IMR-90 (cell line): ENCODE results near the gene DENND2C. TPM values are rescaled to one million over a fixed set of nuclear protein-coding genes. Genes with fewer than 3 reads are reported as not detected.

Experiments used
- ATAC-seq: fragments of 200-7000 bp; cut with Tn5 transposase; 2 replicates; pipeline ENCODE4 v1.9.1; 2020; ENCODE audit warnings: low read depth, mild to moderate bottlenecking, moderate library complexity
- BruUV-seq: library from RNA; stranded (reverse); fragments of 400-500 nt; replicated peaks from 2 replicates; lab custom pipeline; 2021; lab: Mats Ljungman, UMichigan
- CTCF ChIA-PET: fragments of 300-600 bp; formaldehyde crosslinking; extraction: SDS; loops from one replicate; lab custom pipeline; 2021; ENCODE audit warnings: antibody characterized with exemption; lab: Yijun Ruan, JAX
- POLR2A ChIA-PET: fragments of 300-600 bp; sonication (Branson Sonifier 250); formaldehyde crosslinking; loops from one replicate; lab custom pipeline; 2022; ENCODE audit warnings: antibody characterized with exemption; ENCODE audit not compliant: unreplicated experiment; lab: Charles Lee
- DNase-seq: peaks from one replicate; pipeline ENCODE4 v3.0.0; 2013
- H2AFZ ChIP-seq: replicated peaks from 2 replicates; pipeline ENCODE3; 2013; ENCODE audit warnings: low read length, mild to moderate bottlenecking; ENCODE audit not compliant: poor library complexity
- H2AK5ac ChIP-seq: 2 replicates; pipeline ENCODE4 v1.6.1; 2013; ENCODE audit warnings: low read depth, low read length, inconsistent platforms
- H2AK9ac ChIP-seq: replicated peaks from 2 replicates; pipeline ENCODE3; 2013; ENCODE audit warnings: mild to moderate bottlenecking, low read depth, low read length, moderate library complexity; ENCODE audit not compliant: poor library complexity
- H2BK120ac ChIP-seq: 2 replicates; pipeline ENCODE4 v1.6.1; 2013; ENCODE audit warnings: low read depth, low read length, inconsistent platforms
- H2BK15ac ChIP-seq: 3 replicates; pipeline ENCODE4 v1.6.1; 2013; ENCODE audit warnings: low read depth, low read length, inconsistent platforms
- H2BK20ac ChIP-seq: 2 replicates; pipeline ENCODE4 v1.6.1; 2013; ENCODE audit warnings: low read depth, mild to moderate bottlenecking, inconsistent platforms, low read length, moderate library complexity
- H2BK5ac ChIP-seq: 2 replicates; pipeline ENCODE4 v1.6.1; 2013; ENCODE audit warnings: mild to moderate bottlenecking, low read depth, low read length, inconsistent platforms; ENCODE audit not compliant: poor library complexity, severe bottlenecking
- H3K14ac ChIP-seq: replicated peaks from 2 replicates; pipeline ENCODE4 v1.6.1; 2013; ENCODE audit warnings: low read depth, low read length, inconsistent platforms
- H3K18ac ChIP-seq: 2 replicates; pipeline ENCODE4 v1.6.1; 2013; ENCODE audit warnings: low read depth, low read length, control low read depth
- H3K23ac ChIP-seq: 2 replicates; pipeline ENCODE4 v1.6.1; 2013; ENCODE audit warnings: low read depth, low read length, inconsistent platforms
- H3K27ac ChIP-seq: 2 replicates; pipeline ENCODE4 v1.5.1; 2013; ENCODE audit warnings: mild to moderate bottlenecking, control low read depth, low read length; ENCODE audit not compliant: insufficient read depth
- H3K27me3 ChIP-seq: 2 replicates; pipeline ENCODE4 v1.6.1; 2013; ENCODE audit warnings: low read length; ENCODE audit not compliant: control insufficient read depth, insufficient read depth
- H3K36me3 ChIP-seq: 2 replicates; pipeline ENCODE4 v1.6.1; 2013; ENCODE audit warnings: low read length, mixed read lengths; ENCODE audit not compliant: control insufficient read depth, insufficient read depth
- H3K4ac ChIP-seq: 2 replicates; pipeline ENCODE4 v1.6.1; 2013; ENCODE audit warnings: low read depth, low read length, inconsistent platforms
- H3K4me1 ChIP-seq: 2 replicates; pipeline ENCODE4 v1.6.1; 2013; ENCODE audit warnings: low read length, mixed read lengths; ENCODE audit not compliant: control insufficient read depth, insufficient read depth
- H3K4me2 ChIP-seq: 2 replicates; pipeline ENCODE4 v1.6.1; 2013; ENCODE audit warnings: low read depth, mild to moderate bottlenecking, control low read depth, low read length, moderate library complexity
- H3K4me3 ChIP-seq: 2 replicates; pipeline ENCODE4 v1.5.1; 2013; ENCODE audit warnings: low read depth, mild to moderate bottlenecking, control low read depth, low read length, moderate library complexity; ENCODE audit not compliant: insufficient read depth
- H3K56ac ChIP-seq: 2 replicates; pipeline ENCODE4 v1.6.1; 2013; ENCODE audit warnings: low read length, inconsistent platforms; ENCODE audit not compliant: insufficient read depth; ENCODE audit errors: extremely low read depth
- H3K79me1 ChIP-seq, 2 experiments: 2 replicates each; pipeline ENCODE4 v1.6.1; 2013; ENCODE audit warnings: low read length in 2 of 2, inconsistent platforms in 1 of 2, low read depth in 1 of 2
- H3K9ac ChIP-seq: 2 replicates; pipeline ENCODE4 v1.6.1; 2013; ENCODE audit warnings: low read depth, low read length, control low read depth
- H3K9me1 ChIP-seq: 2 replicates; pipeline ENCODE4 v1.6.1; 2013; ENCODE audit warnings: low read length, inconsistent platforms; ENCODE audit not compliant: insufficient read depth
- H3K9me3 ChIP-seq: 2 replicates; pipeline ENCODE4 v1.6.1; 2013; ENCODE audit warnings: low read length; ENCODE audit not compliant: control insufficient read depth, insufficient read depth
- H4K20me1 ChIP-seq: 2 replicates; pipeline ENCODE4 v1.6.1; 2013; ENCODE audit warnings: low read length, inconsistent platforms; ENCODE audit not compliant: insufficient read depth
- H4K5ac ChIP-seq: 2 replicates; pipeline ENCODE4 v1.6.1; 2013; ENCODE audit warnings: mild to moderate bottlenecking, low read depth, low read length, control low read depth
- H4K8ac ChIP-seq, 2 experiments: 2 replicates each; pipeline ENCODE4 v1.6.1; 2013; ENCODE audit warnings: low read depth in 2 of 2, low read length in 2 of 2, control low read depth in 1 of 2, inconsistent platforms in 1 of 2
- H4K91ac ChIP-seq: 2 replicates; pipeline ENCODE4 v1.6.1; 2013; ENCODE audit warnings: low read depth, low read length, inconsistent platforms; ENCODE audit not compliant: insufficient read depth
- BHLHE40 ChIP-seq: fragments of 150-350 bp; IDR thresholded peaks from 2 replicates; pipeline ENCODE4 v1.6.1; 2016; ENCODE audit warnings: mild to moderate bottlenecking, low read depth, low read length
- CEBPB ChIP-seq: IDR thresholded peaks from 2 replicates; pipeline ENCODE4 v1.6.1; 2012; ENCODE audit warnings: low read depth, low read length, improper control_type of control experiment
- CHD1 ChIP-seq: IDR thresholded peaks from 2 replicates; pipeline ENCODE4 v1.6.1; 2012; ENCODE audit warnings: low read depth, low read length, improper control_type of control experiment
- CTCF ChIP-seq: conservative IDR thresholded peaks from 2 replicates; pipeline ENCODE4 v1.5.1; 2012; ENCODE audit warnings: mild to moderate bottlenecking, low read depth, low read length, improper control_type of control experiment
- ELK1 ChIP-seq: fragments of 150-350 bp; IDR thresholded peaks from 2 replicates; pipeline ENCODE4 v1.6.1; 2016; ENCODE audit warnings: low read depth, mild to moderate bottlenecking, low read length, moderate library complexity, borderline replicate concordance
- FOS ChIP-seq: fragments of 150-350 bp; IDR thresholded peaks from 2 replicates; pipeline ENCODE4 v1.6.1; 2016; ENCODE audit warnings: low read depth, low read length
- MAFK ChIP-seq: IDR thresholded peaks from 2 replicates; pipeline ENCODE4 v1.6.1; 2012; ENCODE audit warnings: low read depth, low read length, improper control_type of control experiment
- MAZ ChIP-seq: IDR thresholded peaks from 2 replicates; pipeline ENCODE4 v1.6.1; 2012; ENCODE audit warnings: low read depth, mild to moderate bottlenecking, low read length, improper control_type of control experiment, moderate library complexity, borderline replicate concordance
- NFE2L2 ChIP-seq: fragments of 150-350 bp; IDR thresholded peaks from 2 replicates; pipeline ENCODE4 v1.6.1; 2016; ENCODE audit warnings: low read depth, mild to moderate bottlenecking, low read length
- POLR2A ChIP-seq: IDR thresholded peaks from 2 replicates; pipeline ENCODE4 v1.6.1; 2012; ENCODE audit warnings: mild to moderate bottlenecking, low read depth, low read length
- RAD21 ChIP-seq: IDR thresholded peaks from 2 replicates; pipeline ENCODE4 v1.6.1; 2012; ENCODE audit warnings: low read length, improper control_type of control experiment
- RCOR1 ChIP-seq: IDR thresholded peaks from 2 replicates; pipeline ENCODE4 v1.6.1; 2012; ENCODE audit warnings: mild to moderate bottlenecking, low read length, improper control_type of control experiment; ENCODE audit not compliant: insufficient replicate concordance
- RFX5 ChIP-seq: IDR thresholded peaks from 2 replicates; pipeline ENCODE4 v1.8.0; 2012; ENCODE audit warnings: low read depth, mild to moderate bottlenecking, low read length, moderate library complexity
- USF2 ChIP-seq: fragments of 150-350 bp; IDR thresholded peaks from 2 replicates; pipeline ENCODE4 v1.6.1; 2017; ENCODE audit warnings: mild to moderate bottlenecking, antibody characterized with exemption, low read length, low read depth
- WGBS, 2 experiments: methylation state at CpG; one replicate each; pipeline versions ENCODE4 v1.1.5 to v1.1.7; 2013; ENCODE audit warnings: missing lambda C conversion rate in 2 of 2; ENCODE audit not compliant: insufficient read length in 1 of 2; ENCODE audit errors: extremely low coverage in 2 of 2; 5-methylcytosine and 5-hydroxymethylcytosine counted together
- dilution Hi-C: fragments of 300-500 bp; cut with HindIII; formaldehyde crosslinking; loops from one replicate; pipeline ENCODE4 v1.14.3; 2018; ENCODE audit warnings: low sequenced_read_pairs; ENCODE audit not compliant: unreplicated experiment
- in situ Hi-C: fragments of 300-500 bp; cut with MboI; formaldehyde crosslinking; loops from 3 replicates; pipeline ENCODE4 v1.14.3; 2019; ENCODE audit warnings: low sequenced_read_pairs, inconsistent platforms, mixed read lengths
- intact Hi-C: fragments of 100-400 bp; cut with micrococcal nuclease; formaldehyde crosslinking; loops from 2 replicates; pipeline ENCODE4 v1.10.0; 2022
- polyA plus RNA-seq, 3 experiments: library from polyadenylated mRNA; depleted of rRNA; stranded (reverse); fragments of >200 nt; gene quantifications; 2 replicates each; pipeline ENCODE4 v1.2.3, GENCODE V29; 2012; ENCODE audit warnings: low replicate concordance in 1 of 3
- total RNA-seq: library from RNA; depleted of rRNA; stranded (reverse); fragments of >200 nt; gene quantifications from 2 replicates; pipeline ENCODE4 v1.2.3, GENCODE V29; 2012

DENND2C gene
- total and polyA plus RNA-seq, 2 of the 4 experiments (the other 2 are of a cell fraction), result 0.58 to 2.2 TPM

GRCh38 chr1:114691061-114691460 lies 21.2 kb upstream of the DENND2C start:
- dilution Hi-C loops, result no loop called here
- Histone ChIP-seq H3K4me2 (no peak overlapping the region), H3K79me1 (no peaks in the 10 kb centered on the region), H2AFZ (no peak overlapping the region), H3K14ac (no peak overlapping the region), H3K18ac (no peak overlapping the region), H3K27me3 (peaks cover 14% of the 10 kb centered on the region), H2BK5ac (no peak overlapping the region), H2AK5ac (no peak overlapping the region), H3K23ac (no peak overlapping the region), H3K27ac (no peak overlapping the region), H3K36me3 (no peaks in the 10 kb centered on the region), H3K4me1 (no peaks in the 10 kb centered on the region), H4K20me1 (no peaks in the 10 kb centered on the region), H4K5ac (no peak overlapping the region), H4K91ac (no peak overlapping the region), H3K56ac (no peak overlapping the region), H2BK20ac (no peak overlapping the region), H4K8ac (no peak overlapping the region), H2BK120ac (no peak overlapping the region), H3K4ac (no peak overlapping the region), H3K9me3 (no peaks in the 10 kb centered on the region), H3K9me1 (no peaks in the 10 kb centered on the region), H3K4me3 (no peak overlapping the region), H2AK9ac (no peak overlapping the region), H2BK15ac (no peak overlapping the region), H3K9ac (no peak overlapping the region)
- POLR2A ChIA-PET, result no interaction called here
- TF ChIP-seq FOS (no peak), CHD1 (no peak), RFX5 (no peak), RAD21 (no peak), BHLHE40 (no peak), RCOR1 (no peak), MAFK (no peak), ELK1 (no peak), CEBPB (no peak), NFE2L2 (no peak), MAZ (no peak), POLR2A (no peak), CTCF (no peak), USF2 (no peak)
- ATAC-seq (no peak), DNase-seq (no peak)
- WGBS, 2 experiments, result no CpG with 5 or more reads among the region's 2 CpGs
- BruUV-seq, result no TSS peak
- intact Hi-C loops, result no loop called here
- CTCF ChIA-PET, result no interaction called here
- in situ Hi-C loops, result no loop called here
